GM19025 (cell line): ENCODE measurements around the gene C16orf95.
"Not testable (repeated sequence)": the region's sequence is repeated elsewhere in the genome, so short reads cannot be mapped to it uniquely, and the experiment has no call there.

Experiments used
- ATAC-seq: cut with Tn5 transposase; IDR thresholded peaks from one replicate; pipeline ENCODE4 v1.9.1; 2021; ENCODE audit warnings: mild to moderate bottlenecking, low read depth, moderate library complexity; ENCODE audit not compliant: unreplicated experiment

Gene C16orf95, protein sequence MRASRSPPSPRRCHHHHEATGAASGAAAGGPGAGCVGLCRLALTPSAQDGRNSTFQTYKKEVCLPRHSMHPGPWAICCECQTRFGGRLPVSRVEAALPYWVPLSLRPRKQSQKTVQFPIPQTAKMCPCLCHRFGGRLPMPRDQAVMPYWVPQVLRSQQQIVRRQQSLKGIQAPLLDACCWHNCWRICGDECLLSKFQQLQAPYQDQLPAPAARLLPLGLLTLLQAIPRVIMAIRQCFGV

DNA sequence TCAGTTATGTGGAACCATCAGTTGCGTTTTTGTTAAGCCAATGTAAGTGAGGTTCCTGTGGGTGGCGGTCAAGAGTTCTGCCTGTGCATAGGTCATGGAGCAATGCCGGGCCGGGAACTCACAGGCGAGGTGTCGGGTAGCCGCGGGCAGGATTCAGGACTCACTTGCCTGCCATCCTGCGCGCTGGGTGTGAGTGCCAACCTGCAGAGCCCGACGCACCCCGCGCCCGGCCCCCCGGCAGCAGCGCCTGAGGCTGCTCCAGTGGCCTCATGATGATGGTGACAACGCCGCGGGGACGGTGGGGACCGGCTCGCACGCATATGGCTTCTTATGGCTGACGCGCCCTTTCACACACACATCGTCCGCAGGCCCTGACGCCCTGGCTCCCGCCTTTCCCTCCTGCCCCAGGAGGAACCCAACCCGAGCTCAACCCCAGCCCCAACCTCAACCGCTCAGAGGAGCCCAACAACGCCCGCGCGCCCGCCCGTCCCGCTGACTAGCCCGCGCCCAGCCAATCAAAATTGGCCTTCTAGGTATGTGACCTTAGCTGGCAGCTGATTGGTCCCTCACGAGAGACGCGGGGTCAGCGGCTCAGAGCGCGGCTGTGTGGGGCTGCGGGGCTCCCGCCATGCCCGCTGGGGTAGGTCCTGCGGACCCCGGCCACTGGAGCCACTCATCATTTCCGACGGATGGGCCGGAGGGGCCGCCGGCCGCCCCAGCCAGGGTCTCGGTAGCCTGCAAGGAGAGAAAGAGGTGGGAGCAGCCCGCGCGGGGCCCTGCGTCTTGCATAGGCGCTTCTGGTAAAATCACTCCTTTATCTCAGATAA, at the start of gene C16orf95:
TSS of gene C16orf95 (minus strand) at position 470 of the 827 bp plus-strand sequence. CDS start at position 320, 150 bp downstream.
- peak; percentile 95 for ATAC-seq

DNA sequence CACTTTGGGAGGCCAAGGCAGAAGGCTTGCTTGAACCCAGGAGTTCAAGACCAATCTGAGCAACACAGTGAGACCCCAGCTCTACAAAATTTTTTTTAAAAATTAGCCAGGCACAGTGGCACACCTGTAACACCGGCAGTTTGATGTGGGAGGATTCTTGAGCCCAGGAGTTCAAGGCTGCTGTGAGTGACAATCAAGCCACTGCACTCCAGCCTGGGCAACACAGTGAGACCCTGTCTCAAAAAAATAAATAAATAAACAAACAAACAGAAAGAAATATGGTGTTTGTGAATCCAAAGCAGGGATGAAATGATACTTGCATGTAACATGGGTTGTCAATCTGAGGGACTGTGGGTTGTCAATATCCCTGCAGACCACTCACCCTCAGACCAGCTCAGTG, 49.7 kb upstream of the C16orf95 start:
- no peak for ATAC-seq

DNA sequence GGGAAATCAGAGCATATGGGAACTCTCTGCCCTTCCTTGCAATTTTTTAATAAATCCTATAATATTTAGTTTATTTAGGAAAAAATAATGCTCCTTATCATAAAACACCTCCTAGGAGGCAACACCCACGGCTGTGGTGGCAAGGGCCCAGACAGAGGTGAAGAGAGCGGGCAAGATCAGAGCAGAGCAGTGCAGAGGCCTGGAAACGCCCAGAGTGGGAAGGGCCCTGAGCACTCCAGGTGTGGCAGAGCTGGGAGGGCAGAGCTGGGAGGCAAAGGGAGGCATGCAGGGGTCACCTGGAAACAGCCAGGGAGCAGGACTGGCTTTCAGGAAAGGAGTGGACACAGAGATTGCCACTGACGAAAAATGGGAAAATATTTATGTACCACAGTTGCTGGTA, 49.1 kb upstream of the C16orf95 start:
- no peak for ATAC-seq

DNA sequence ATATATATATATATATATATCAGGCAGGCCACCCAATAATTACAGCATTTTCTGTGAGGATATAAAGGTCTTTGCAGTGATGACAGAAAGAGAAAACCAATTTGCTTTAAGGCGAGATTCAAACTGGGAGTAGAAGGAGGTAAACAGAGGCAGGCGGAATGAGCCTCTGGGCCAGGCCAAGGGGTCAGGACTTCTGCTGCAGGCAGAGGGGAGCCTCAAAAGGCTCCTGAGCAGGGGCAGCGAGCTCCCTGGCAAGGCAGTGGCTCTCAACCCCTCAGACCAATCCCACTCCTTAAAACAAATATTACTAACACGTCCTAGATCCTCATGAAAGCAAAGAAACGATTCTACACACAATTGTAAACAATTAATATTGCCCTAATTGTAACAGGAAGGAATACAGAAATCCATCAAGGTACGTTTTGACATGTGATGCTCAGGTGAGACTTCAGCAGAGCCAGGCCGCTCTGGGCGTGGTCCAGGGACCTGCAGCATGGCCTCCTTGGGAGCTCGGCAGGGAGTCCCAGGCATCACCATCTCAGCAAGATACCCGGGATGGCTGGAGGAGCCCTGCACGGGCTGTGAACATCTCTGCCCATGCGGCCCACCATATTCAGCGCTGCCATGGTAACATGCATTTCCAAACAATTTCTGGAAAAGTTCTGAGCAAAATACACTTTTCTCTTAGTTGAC, 48.0 kb upstream of the C16orf95 start:
- no peak for ATAC-seq

DNA sequence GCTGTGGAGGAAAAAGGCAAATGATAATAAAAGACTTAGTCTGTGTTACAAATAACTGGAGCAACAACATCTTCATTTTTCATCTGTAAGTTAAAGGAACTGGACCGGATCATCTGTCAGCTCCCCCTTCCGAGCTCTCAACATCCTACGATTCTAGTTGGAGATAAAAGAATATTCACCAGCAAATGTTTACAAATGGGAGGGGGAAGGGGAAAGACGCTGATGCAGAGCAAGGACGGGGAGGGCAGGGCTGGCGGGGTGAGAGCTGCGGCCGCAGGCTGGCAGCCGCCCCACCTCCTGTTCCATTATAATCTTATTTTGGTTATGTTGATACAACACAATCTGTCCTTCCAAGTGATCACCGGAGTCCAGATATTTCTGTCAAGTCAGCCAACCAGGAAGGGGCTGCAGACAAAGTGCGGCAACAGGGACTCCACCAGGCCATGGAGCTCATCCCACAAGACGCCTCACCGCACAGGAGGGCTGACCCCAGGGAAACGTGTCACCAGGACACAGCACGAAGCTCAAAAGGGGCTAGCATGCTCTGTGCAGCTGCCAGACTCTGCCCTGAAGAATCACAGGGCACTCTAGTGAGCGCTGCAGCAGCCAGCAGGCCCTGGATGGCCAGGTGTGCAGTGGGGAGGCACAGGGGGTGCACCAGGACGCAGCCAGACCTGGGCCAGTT, 46.7 kb upstream of the C16orf95 start:
- no peak for ATAC-seq

DNA sequence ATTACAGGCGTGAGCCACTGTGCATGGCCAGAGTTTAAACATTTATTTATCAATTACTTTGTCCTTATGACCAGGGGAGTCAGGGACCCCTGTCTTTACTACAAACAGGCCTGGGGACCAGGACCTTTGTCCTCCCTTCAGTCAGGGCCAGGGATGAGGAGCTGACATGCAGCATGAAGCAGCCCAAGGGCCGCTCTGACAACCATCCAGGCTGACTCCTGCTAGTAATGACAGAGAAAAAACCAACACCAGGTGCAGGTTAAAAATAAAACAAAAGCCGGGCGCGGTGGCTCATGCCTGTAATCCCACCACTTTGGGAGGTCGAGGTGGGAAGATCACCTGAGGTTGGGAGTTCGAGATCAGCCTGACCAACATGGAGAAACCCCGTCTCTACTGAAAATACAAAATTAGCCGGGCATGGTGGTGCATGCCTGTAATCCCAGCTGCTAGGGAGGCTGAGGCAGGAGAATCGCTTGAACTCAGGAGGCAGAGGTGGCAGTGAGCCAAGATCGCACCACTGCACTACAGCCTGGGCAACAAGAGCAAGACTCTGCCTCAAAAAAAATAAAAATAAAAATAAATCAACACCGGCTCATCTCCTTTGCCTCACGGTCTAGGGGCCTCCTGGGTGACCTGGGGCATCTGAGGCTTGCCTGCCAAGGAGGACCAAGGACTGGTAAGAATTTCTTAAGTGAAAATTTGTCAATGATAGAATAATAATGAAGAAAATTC, 45.8 kb upstream of the C16orf95 start:
- not testable (repeated sequence) for ATAC-seq

DNA sequence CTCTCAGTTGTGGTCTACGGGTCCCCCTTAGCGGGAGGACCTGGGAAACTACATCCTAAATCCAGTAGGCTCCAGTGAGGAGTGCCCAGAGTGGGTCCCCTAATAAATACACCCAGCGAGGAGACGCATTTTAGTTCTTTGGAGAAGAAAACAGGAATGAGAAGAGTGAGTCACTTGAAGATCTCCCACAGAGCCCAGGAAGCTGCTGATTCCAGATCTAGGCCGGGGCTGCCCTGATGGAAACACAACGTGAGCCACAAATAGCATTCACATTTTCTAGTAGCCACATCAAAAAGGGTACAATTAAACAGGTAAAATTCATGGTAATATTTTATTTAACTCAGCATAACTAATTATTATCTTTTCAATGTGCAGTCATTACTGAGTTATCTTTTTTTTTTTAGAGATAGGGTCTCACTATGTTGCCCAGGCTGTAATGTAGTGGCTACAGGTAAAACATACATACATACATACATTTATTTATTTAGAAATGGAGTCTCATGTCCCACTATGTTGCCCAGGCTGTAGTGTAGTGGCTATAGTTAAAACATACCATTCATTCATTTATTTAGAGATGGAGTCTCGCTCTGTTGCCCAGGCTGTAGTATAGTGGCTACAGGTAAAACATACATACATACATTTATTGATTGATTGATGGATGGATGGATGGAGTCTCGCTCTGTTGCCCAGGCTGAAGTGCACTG, 44.9 kb upstream of the C16orf95 start:
- ATAC-seq: no peak

DNA sequence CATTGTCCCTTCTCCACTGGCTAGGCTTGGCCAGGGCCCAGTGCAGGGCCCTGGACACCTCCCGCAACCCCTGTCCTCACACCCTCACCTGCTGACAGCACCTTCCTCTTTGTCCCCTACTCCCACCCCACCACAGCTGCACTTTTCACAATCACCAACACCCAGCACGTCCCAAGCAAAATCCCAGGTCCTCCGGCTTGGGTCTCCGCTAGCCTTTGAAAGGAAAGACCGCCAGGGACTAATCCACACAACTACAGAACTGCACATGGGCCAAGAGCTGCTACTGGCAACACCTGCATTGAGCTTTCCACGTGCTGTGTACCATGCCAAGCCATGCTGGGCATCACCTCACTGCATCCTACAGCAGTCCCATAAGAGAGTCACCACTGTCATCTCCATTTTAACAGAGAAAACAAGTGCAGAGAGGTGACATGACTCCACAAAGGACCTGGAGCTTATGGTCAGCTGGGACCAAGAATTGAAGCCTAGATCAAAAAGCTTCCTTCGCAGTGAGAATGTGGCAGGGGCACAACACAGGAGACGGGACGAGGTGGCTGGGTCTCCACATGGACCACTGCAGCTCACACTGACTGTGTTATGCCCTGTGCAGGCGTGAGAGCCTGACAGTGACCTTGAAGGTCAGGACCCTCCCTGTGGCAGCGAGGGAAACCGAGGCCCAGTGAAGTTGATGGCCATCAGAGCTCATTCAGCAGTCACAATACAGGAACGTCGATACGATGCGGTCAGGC, 43.8 kb upstream of the C16orf95 start:
- ATAC-seq: no peak

DNA sequence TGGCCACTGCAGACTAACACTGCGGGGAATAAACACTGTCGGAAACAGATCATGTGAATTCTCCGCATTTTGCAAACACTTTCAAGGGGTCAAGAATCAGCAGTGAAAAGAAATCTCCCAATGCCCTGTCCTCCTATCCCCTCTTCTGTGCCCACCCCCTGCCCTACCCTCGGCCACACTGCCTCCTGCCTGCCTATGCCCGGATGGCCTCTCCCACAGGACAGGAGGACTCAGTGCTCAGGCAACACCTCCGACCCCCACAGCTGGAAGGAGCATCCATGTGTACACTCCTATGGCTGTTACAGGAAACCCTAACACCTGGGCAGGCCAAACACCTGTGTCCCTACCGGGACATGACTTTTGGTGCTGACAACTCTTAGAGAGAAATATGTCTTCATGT, 41.9 kb upstream of the C16orf95 start:
- no peak for ATAC-seq

DNA sequence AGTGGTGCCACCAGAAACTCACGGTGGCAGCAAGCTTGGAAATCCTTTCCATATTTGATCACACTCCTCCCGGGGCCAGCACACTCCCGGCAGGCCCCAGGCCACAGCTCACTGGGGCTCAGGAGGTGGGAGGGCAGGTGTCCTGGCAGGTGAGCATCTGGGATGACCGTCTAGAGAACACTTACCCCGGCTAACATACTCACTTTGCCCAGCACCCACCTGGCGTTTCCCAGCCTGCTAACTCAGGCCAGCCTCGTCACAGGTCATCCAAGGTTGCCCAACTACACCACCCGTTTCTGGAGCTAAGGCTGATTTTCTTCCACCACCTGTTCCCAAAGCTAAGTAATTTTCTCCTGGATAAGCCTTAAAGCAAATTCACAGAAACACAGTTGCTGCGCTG, 41.5 kb upstream of the C16orf95 start:
- ATAC-seq: no peak

DNA sequence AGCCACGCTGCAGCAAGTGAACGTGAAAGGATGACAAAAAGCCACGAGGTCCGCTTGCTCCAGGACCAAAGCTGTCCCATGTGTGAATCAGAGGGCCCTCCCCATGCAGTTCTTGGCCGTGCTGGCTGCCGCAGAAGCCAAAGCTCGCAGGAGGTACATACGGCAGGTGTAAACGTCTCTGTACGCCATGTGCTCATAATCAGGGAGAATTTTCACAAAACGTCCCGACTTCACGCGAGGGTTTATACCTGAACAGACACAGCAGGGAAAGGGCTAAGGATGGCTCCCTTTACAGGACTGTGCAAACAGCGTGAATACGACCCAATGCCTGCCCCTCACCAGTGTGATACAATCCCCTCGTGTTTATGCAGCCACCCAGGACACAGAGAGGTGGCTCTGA, 41.1 kb upstream of the C16orf95 start:
- ATAC-seq: no peak

DNA sequence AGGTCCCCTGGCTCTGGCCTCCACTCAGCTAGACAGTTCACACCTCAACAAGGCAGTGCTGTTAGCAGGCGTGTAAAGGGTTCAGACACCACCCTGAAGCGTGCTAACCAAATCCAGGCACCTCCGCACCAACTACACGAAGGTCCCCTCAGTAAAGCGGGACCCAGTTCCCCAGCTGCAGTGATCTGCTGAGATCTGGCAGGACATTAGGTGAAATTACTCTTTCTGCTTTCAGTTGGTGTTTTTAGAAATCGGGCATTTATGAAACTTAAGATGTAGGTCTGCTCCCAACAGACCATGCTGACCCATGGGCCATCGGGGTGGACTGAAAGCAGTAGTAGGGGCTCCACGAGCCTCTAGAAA, 39.3 kb upstream of the C16orf95 start:
- ATAC-seq: no peak

DNA sequence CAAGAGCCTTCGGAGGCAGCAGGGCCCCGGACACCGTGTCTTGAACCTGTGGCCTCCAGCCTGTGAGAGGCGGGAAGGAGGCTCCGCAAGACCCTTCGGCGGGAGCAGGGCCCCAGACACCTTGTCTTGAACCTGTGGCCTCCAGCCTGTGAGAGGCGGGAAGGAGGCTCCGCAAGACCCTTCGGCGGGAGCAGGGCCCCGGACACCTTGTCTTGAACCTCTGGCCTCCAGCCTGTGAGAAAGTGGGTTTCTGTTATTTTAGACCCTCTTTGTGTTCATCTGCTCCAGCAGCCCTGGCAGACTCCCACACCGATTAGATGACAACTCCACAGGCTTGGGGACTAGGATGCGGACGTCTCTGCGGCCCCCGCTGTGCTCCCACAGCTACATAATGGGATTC, 36.4 kb upstream of the C16orf95 start:
- ATAC-seq: no peak

DNA sequence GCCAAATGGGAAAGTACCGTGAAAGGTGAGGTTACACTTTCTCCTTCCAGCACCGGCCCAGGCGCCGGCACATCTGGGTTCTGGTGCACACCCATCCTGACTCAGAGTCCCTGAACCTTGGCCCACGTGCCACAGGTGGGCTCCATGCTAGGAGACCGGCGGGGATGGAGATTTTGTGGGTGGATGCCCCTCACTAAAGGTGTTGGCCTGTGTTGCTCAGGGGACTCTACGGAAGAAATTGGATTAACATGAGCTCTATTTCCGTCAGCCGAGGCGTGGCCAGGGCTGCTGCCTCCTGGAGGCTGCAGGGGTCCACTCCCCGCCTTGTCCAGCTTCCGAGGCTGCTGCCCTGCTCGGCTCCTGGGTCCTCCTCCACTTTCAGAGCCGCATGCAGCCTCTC, 35.6 kb upstream of the C16orf95 start:
- no peak for ATAC-seq

DNA sequence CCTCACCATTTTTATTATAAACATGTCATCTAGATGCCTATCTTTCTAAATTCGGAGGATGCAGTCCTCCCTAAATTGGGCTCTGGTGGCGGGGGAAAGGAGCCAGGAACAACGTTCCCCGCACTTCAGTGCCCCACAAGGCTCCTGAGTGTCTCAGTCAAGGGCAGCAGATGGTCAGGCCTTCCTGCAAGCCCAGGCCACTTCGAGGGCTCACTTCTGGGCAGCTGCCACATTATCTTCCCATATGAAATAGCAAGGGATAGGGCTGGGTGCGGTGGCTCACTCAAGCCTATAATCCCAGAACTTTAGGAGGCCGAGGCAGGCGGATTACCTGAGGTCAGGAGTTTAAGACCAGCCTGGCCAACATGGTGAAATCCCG, 34.1 kb upstream of the C16orf95 start:
- no peak for ATAC-seq

DNA sequence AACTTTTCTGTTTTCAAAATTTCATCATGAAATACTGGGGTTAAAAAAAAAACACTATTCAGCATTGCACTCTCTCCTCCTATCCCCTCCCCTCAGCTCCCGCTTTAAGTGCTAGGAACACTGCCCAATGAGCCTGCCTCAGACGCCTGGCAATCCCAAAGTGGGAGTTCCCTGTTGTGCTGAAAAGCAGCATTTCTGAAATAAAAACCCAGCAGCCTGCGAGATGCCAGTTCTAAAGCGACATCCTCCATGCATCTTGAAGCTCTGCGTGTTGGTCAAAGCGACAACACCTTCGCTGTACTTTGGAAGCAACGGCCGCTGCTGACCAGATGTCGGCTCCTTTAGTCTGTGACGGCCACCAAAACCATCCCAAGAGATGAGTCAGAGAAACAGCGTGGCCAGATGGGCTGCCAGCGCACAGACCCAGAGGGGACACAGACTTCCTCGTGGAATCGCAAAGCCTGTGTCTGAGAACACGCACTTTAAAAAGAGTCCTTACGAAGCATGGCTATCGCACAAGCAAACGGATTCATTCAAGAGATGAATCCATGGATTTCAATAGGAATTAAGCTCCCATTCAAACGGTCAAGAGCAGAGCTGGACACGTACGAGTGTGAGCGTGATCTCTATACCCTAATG, 33.6 kb upstream of the C16orf95 start:
- no peak for ATAC-seq

DNA sequence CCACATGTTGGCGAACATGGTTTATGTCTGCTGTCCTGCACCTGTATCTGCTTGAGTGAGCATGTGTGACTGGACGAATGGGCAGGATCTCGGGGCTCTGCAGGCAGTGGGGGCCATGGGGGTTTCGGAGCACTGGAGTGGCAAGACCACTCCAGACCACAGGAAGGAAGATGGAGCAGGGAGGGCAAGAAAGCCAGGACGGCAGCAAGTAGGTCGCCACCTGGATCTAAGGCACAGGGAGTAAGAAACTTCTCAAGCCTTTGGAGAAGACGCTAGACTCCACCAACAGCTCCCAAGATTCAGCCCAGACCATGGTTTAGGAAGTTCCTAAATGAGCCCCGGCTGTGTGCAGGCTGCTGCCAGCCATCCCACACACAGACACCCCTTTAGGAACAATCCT, 32.8 kb upstream of the C16orf95 start:
- ATAC-seq: no peak

DNA sequence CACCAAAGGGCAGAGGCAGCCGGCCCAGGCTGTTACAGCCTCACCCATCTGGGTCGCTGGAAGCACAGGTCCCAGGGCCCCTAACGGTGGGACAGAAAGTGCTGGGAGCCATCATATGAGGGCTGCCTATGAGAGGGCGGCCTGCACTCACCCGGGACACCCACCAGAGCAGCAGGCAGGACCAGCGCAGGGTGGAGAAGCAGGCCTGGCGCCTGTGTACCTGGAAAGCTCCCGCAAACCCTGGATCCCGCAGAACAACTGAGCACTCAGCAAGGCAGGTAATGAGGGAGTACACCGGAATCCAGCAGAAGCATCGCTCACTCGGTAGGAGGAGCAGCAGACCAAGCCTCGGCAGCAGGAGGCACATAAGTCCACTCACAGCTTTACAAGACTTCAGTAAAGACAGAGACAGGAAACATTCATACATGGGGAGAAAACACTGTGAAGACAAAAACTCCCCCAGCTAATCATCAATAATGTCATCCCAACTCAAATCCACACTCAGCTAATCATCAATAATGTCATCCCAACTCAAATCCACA, 31.5 kb upstream of the C16orf95 start:
- no peak for ATAC-seq
